ENCODE results near the gene ACIN1. TPM values are rescaled to one million over a fixed set of nuclear protein-coding genes. Genes with fewer than 3 reads are reported as not detected.

The ACIN1 gene
- total and polyA plus RNA-seq, 12 donors, result 73.1 to 431 (median 133) TPM

DNA sequence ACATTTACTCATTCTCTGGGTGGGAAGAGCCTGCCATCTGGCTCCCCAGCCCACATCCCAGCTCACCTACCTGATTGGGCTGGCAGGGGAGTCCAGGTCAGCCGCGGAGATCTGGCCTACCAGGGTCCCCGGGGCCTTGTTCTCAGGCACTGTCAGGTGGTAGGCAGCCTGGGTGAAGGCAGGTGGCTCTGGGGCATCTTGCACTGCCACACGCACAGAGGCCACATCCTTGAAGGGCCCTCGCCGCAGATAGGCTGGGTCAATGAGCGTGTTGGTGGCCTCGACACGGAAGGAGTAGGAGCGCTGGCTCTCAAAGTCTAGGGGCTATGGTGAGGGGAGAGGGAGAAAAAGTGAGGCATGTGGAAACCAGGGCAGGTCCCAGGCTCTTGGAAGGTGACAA, 41.5 kb downstream of the ACIN1 start:
- no peak overlapping the region for H3K27ac ChIP-seq
- no peak for DNase-seq
- TF ChIP-seq POLR2A (IDR thresholded peaks at IDR 0.05), result no peak
- TF ChIP-seq, protein P1, sequence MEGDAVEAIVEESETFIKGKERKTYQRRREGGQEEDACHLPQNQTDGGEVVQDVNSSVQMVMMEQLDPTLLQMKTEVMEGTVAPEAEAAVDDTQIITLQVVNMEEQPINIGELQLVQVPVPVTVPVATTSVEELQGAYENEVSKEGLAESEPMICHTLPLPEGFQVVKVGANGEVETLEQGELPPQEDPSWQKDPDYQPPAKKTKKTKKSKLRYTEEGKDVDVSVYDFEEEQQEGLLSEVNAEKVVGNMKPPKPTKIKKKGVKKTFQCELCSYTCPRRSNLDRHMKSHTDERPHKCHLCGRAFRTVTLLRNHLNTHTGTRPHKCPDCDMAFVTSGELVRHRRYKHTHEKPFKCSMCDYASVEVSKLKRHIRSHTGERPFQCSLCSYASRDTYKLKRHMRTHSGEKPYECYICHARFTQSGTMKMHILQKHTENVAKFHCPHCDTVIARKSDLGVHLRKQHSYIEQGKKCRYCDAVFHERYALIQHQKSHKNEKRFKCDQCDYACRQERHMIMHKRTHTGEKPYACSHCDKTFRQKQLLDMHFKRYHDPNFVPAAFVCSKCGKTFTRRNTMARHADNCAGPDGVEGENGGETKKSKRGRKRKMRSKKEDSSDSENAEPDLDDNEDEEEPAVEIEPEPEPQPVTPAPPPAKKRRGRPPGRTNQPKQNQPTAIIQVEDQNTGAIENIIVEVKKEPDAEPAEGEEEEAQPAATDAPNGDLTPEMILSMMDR (IDR thresholded peaks at IDR 0.05), result no peak
- intact Hi-C loops (cut with DNase I), result no loop called here
- H3K4me1 ChIP-seq (replicated peaks in 1 of 2), result peaks cover 8 to 14% of the 10 kb centered on the region in 2 donors
- H3K27me3 ChIP-seq, result no peaks in the 10 kb centered on the region
- no peak overlapping the region for H3K4me3 ChIP-seq
- no peaks in the 10 kb centered on the region for H3K9me3 ChIP-seq (replicated peaks in 1 of 3)
- WGBS, 4 donors, result 93 to 96% (median 95%) methylated on average over 4 to 10 of the region's 10 CpGs
- H3K36me3 ChIP-seq (replicated peaks in 1 of 2), result no peaks in the 10 kb centered on the region

DNA sequence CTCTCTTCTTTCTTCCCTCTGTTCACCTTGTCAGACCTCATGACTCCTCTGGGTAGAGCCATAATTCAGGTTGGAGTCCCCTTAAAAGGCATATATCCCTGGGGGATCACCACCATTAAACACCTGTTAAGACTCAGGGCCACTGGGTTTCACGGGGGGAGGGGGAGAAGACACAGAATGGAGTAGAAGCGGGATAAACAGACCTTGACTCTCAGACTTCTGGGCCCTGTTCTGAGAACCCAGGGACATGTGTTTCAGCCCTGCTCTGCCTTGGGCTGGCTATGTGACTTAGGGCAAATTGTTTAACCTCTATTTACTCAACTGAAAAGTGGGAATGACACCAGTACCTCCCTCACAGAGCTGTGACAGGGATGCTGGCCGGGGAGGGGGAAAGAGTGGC, 42.3 kb downstream of the ACIN1 start:
- TF ChIP-seq POLR2A (IDR thresholded peaks at IDR 0.05), result no peak
- TF ChIP-seq, protein P1 (IDR thresholded peaks at IDR 0.05), result no peak
- Histone ChIP-seq H3K9me3 (replicated peaks in 1 of 3) (no peaks in the 10 kb centered on the region), H3K4me3 (no peak overlapping the region), H3K27ac (no peak overlapping the region), H3K36me3 (replicated peaks in 1 of 2) (no peaks in the 10 kb centered on the region), H3K27me3 (no peaks in the 10 kb centered on the region), H3K4me1 (replicated peaks in 1 of 2) (peaks cover 8 to 14% of the 10 kb centered on the region in 2 donors)
- intact Hi-C loops (cut with DNase I), result no loop called here
- 70 to 89% (median 80%) methylated on average over 2 to 3 of the region's 3 CpGs for WGBS, 4 donors
- DNase-seq, result no peak

DNA sequence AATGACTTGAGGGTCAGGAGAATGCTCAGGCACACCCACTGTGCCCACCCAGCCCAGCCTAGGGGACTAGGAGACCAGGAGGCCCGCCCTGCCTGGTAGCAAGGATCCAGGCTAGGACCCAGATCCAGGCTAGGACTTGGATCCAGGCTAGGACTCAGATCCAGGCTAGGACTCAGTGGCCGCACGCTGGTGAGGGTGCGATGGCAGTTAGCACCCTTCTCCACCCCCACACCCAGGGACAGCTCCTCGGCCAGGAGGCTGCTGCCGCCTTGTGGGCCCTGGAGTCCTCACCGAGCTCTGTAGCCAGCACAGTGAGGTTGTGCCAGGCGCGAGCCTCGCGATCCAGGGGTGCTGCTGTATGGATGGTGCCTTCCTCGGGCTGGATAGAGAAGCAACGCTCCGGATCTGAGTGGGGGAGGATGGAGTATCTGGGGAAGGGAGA, 42.7 kb downstream of the ACIN1 start:
- intact Hi-C loops (cut with DNase I), result no loop called here
- Histone ChIP-seq H3K9me3 (replicated peaks in 1 of 3) (no peaks in the 10 kb centered on the region), H3K36me3 (replicated peaks in 1 of 2) (no peaks in the 10 kb centered on the region), H3K27ac (no peak overlapping the region), H3K4me3 (no peak overlapping the region), H3K4me1 (replicated peaks in 1 of 2) (peaks cover 8 to 13% of the 10 kb centered on the region in 2 donors), H3K27me3 (no peaks in the 10 kb centered on the region)
- no peak for DNase-seq
- WGBS, 4 donors, result 71 to 95% (median 82%) methylated on average over 4 to 14 of the region's 14 CpGs
- no peak for TF ChIP-seq POLR2A (IDR thresholded peaks at IDR 0.05)
- TF ChIP-seq, protein P1 (IDR thresholded peaks at IDR 0.05), result peak in 1 of 6 experiments; percentile 6

DNA sequence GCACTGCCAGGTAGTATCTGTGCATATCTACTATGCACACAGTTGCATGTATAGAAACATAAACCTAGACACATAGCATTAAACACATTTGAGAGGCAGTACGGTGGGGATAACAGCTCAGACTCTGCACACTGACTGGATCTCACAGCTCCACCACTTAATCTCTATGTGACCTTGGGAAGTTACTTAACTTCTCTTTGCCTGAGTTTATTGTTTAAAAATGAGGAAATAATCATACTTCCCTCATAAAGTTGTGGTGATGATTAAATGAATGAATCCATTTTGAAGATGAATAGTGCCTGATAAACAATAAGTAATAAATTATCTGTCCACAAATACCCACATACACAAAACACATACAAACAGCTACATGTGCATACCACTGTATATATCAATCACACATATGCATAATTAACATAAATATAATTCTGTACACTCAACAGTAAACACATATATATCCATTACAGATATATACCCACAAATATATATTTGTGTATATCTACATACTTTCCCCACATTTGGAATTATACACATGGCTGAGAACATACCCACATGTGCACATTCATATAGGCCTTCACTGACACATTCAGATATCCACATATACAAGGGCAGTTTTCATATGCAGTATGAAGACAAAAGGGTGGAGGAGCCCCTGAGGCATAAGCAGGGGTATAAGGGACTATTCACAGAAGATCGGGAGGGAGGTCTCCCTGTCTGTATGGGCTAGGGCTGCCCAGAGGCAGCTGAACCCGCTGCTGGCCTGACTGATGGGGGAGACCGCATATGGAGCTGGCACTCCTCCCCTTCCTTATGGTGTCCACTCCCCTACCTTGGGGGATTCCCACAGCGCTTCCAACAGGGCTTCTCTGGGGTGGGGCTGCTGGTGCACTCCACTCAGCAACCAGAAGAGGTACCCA, 43.5 kb downstream of the ACIN1 start:
- TF ChIP-seq, protein P1 (IDR thresholded peaks at IDR 0.05), result no peak
- no peak for TF ChIP-seq POLR2A (IDR thresholded peaks at IDR 0.05)
- no peak overlapping the region for H3K4me3 ChIP-seq
- intact Hi-C loops (cut with DNase I), result no loop called here
- H3K27me3 ChIP-seq, result no peaks in the 10 kb centered on the region
- no peaks in the 10 kb centered on the region for H3K36me3 ChIP-seq (replicated peaks in 1 of 2)
- peaks cover 3 to 5% of the 10 kb centered on the region in 2 donors for H3K4me1 ChIP-seq (replicated peaks in 1 of 2)
- WGBS, 4 donors, result 79 to 87% (median 83%) methylated on average over 4 to 5 of the region's 5 CpGs
- no peaks in the 10 kb centered on the region for H3K9me3 ChIP-seq (replicated peaks in 1 of 3)
- DNase-seq, result no peak
- H3K27ac ChIP-seq, result no peak overlapping the region
